ENCODE data around the gene KCNH1.

- TF ChIP-seq CTCF (conservative IDR thresholded peaks at IDR 0.05; ENCODE audit: low read depth, low read length): no peak
- no peak for TF ChIP-seq EZH2 (IDR thresholded peaks at IDR 0.05; ENCODE audit: borderline replicate concordance, low read depth, low read length, poor library complexity, severe bottlenecking)
Observed at GRCh38 chr1:211113566-211113965, 20.4 kb downstream of the KCNH1 start.

Data from A673 (cell line).